Mesothelial cell of epicardium (in vitro differentiated cells): Measurements from ENCODE around the gene TRHDE. TPM values are rescaled to one million over a fixed set of nuclear protein-coding genes. Genes with fewer than 3 reads are reported as not detected.

Experiments
- DNase-seq, 2 experiments: peaks; one replicate each; pipeline ENCODE4 v3.0.0; 2021; ENCODE audit warnings: low spot score in 2 of 2; ENCODE audit not compliant: unreplicated experiment in 2 of 2
- H3K27ac Mint-ChIP-seq: 2 replicates; pipeline ENCODE4 v1.8.0; 2021; ENCODE audit warnings: mixed read lengths
- H3K27me3 Mint-ChIP-seq: 2 replicates; pipeline ENCODE4 v1.8.0; 2021; ENCODE audit warnings: low read depth, mixed read lengths
- H3K36me3 Mint-ChIP-seq: 2 replicates; pipeline ENCODE4 v1.8.0; 2021; ENCODE audit warnings: mixed read lengths
- H3K4me1 Mint-ChIP-seq: 2 replicates; pipeline ENCODE4 v1.8.0; 2021; ENCODE audit warnings: mixed read lengths
- H3K4me3 Mint-ChIP-seq: 2 replicates; pipeline ENCODE4 v1.8.0; 2021; ENCODE audit warnings: mild to moderate bottlenecking, moderate library complexity, mixed read lengths
- H3K9me3 Mint-ChIP-seq: 2 replicates; pipeline ENCODE4 v1.8.0; 2021; ENCODE audit warnings: mixed read lengths
- total RNA-seq: library from RNA; stranded (reverse); gene quantifications from 3 replicates; pipeline ENCODE4 v1.2.1, GENCODE V29; 2021
- TF ChIP-seq, protein P1 (sequence below): fragments of 200-600 bp; sonication (generic); IDR thresholded peaks from one replicate; pipeline ENCODE4 v1.5.0; 2021; ENCODE audit warnings: antibody characterized with exemption; ENCODE audit not compliant: unreplicated experiment

The TRHDE gene
- total RNA-seq, 1 donor from 2014 or later = 1.0 TPM

DNA sequence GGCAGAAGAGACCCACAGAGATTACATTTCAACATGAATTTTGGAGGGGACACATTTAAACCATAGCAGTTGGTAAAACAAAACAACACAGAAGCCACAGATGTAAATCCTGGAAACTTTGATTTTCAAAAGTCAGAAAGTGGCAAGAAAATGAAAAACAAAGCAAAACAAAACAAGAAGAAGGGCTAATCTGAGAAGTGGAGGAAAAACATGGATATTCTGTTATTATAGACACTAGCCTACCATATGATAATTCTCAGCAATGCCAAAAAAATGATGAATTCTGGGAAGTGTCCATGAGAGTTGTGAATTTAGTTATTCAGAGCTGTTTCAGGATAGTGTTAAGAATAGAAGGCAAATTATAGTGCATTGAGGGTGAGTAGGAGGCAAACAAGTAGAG lies 192.3 kb downstream of the TRHDE start:
- Mint-ChIP-seq H3K27me3 (no peaks in the 10 kb centered on the region), H3K4me1 (no peaks in the 10 kb centered on the region), H3K4me3 (no peak overlapping the region), H3K36me3 (no peaks in the 10 kb centered on the region), H3K27ac (no peak overlapping the region), H3K9me3 (peaks cover 13% of the 10 kb centered on the region)
- DNase-seq = no peak
- TF ChIP-seq, protein P1, sequence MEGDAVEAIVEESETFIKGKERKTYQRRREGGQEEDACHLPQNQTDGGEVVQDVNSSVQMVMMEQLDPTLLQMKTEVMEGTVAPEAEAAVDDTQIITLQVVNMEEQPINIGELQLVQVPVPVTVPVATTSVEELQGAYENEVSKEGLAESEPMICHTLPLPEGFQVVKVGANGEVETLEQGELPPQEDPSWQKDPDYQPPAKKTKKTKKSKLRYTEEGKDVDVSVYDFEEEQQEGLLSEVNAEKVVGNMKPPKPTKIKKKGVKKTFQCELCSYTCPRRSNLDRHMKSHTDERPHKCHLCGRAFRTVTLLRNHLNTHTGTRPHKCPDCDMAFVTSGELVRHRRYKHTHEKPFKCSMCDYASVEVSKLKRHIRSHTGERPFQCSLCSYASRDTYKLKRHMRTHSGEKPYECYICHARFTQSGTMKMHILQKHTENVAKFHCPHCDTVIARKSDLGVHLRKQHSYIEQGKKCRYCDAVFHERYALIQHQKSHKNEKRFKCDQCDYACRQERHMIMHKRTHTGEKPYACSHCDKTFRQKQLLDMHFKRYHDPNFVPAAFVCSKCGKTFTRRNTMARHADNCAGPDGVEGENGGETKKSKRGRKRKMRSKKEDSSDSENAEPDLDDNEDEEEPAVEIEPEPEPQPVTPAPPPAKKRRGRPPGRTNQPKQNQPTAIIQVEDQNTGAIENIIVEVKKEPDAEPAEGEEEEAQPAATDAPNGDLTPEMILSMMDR = no peak

DNA sequence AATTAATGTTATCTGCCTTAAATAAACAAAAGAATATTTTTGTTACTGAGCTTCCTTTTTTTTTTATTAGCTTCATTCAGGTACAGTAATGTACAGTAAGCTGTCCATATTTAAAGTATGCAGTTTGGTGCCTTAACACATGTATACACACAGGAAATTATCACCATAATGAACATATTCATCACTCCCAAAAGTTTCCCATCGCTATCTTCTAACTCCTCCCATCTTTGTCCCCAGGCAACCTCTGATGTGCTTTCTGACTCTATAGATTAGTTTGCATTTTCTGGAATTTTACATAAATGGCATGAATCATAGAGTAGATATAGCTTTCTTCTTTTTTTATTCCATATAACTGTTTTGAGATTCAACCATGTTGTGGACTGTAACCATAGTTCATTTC lies 193.0 kb downstream of the TRHDE start:
- TF ChIP-seq, protein P1 = no peak
- H3K4me3 Mint-ChIP-seq = no peak overlapping the region
- no peak overlapping the region for H3K27ac Mint-ChIP-seq
- H3K27me3 Mint-ChIP-seq = no peaks in the 10 kb centered on the region
- no peaks in the 10 kb centered on the region for H3K36me3 Mint-ChIP-seq
- DNase-seq = no peak
- H3K9me3 Mint-ChIP-seq = peaks cover 13% of the 10 kb centered on the region
- H3K4me1 Mint-ChIP-seq = no peaks in the 10 kb centered on the region

DNA sequence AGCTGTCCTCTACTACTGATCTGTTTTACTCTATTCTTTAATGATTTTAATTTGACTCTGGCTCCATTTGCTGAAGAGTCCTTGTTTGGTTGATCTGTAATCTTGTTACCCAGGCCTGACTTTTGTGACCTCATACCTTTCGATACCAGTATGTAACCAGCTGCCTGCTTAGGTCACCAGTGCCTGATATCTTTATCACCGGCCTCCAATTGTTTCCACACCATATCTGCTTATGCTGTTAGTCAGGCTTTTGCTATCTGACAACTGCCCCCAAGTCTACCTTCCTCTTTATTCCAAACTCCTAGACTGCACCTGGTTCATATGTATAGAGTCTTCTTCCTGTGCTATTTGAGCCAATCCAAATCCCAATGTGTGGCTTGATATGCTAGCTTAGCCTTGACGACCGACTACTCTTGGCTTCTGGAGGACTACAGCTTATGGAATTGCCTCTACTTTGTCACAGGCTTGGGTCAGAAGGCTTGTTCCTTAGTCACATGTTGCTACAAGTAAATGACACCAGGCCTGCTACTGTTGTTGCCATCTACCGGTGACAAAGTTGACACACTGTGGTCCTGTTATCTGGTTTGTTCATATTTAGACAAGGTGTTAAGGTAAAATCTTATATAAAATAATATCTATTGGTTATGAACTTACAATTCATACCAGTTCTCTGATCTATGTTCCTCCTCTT lies 193.9 kb downstream of the TRHDE start:
- DNase-seq = no peak
- Mint-ChIP-seq H3K4me3 (no peak overlapping the region), H3K4me1 (no peaks in the 10 kb centered on the region), H3K27ac (no peak overlapping the region), H3K27me3 (no peaks in the 10 kb centered on the region), H3K36me3 (no peaks in the 10 kb centered on the region), H3K9me3 (peaks cover 13% of the 10 kb centered on the region)
- TF ChIP-seq, protein P1 = no peak

DNA sequence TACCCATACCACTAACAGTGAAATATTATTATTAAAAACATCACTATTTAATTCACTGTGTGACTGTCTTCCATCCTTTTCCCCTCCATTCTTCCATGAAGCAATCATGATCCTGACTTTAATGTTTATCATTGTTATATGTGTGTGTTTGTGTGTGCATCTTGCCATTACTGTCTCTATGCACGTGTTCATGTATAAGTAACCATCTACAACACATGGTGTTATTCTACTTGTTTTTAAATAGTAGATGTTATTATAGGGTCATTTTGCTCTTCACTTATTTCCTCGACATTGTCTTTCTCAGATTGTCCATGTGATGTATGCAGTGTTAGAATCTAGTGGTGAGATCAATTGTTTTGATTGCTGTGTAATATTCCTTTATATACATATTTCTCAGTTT lies 195.8 kb downstream of the TRHDE start:
- Mint-ChIP-seq H3K27me3 (no peaks in the 10 kb centered on the region), H3K4me3 (no peak overlapping the region), H3K27ac (no peak overlapping the region), H3K36me3 (no peaks in the 10 kb centered on the region), H3K9me3 (peaks cover 13% of the 10 kb centered on the region), H3K4me1 (peaks cover 4% of the 10 kb centered on the region)
- TF ChIP-seq, protein P1 = no peak
- DNase-seq = no peak

DNA sequence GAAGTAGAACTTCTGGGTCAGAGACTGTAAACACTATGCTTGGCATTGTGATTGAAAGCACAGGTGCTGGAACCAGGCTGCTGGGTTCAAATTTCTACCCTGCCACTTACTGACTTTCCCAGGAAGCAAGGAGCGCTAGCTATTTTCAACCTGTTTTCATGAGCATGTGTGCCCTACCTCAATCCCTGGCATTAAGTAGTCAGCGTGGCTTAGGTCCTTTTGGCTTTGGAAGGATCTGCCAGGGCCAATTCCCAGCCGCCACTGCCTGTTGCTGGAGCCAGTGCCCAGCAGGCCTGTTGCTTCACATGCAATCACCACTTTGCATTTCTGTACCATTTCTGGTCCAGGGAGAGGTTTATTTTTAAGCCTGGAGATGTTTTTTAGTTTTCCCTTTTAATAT lies 196.3 kb downstream of the TRHDE start:
- Mint-ChIP-seq H3K4me3 (no peak overlapping the region), H3K27me3 (no peaks in the 10 kb centered on the region), H3K9me3 (peaks cover 13% of the 10 kb centered on the region), H3K36me3 (no peaks in the 10 kb centered on the region), H3K27ac (no peak overlapping the region), H3K4me1 (peaks cover 4% of the 10 kb centered on the region)
- no peak for DNase-seq
- TF ChIP-seq, protein P1 = no peak

DNA sequence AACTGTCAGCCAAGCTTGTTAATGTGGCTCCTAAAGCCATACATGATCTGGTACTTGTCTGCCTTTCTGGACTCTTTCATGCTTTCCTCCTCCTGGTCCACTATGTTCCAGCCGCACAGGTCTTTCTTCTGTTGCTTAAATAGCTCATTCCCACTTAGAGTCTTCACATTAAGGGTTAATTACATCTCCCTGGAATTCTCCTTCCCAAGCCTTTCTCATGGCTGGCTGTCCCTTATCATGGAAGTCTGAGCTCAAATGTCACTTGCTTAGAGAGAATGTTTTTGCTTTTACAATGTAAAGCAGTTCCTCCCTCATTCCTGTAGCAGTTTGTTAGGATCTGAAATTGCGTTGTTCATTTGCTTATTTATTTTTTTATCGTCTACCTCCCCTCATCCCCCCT lies 199.6 kb downstream of the TRHDE start:
- Mint-ChIP-seq H3K4me1 (peaks cover 6% of the 10 kb centered on the region), H3K27me3 (no peaks in the 10 kb centered on the region), H3K4me3 (no peak overlapping the region), H3K36me3 (no peaks in the 10 kb centered on the region), H3K9me3 (peaks cover 4% of the 10 kb centered on the region), H3K27ac (no peak overlapping the region)
- TF ChIP-seq, protein P1 = no peak
- DNase-seq = no peak
